Colonic mucosa (tissue), 4 donors: ENCODE results near the gene TMED1. TPM values are rescaled to one million over a fixed set of nuclear protein-coding genes. Genes with fewer than 3 reads are reported as not detected.

Source experiments
- DNase-seq: peaks from one replicate; pipeline ENCODE4 v3.0.0-alpha.2; 2020
- H3K27ac ChIP-seq: fragments of 200-600 bp; one replicate; pipeline ENCODE4 v1.8.0; 2021
- H3K27me3 ChIP-seq: fragments of 200-600 bp; one replicate; pipeline ENCODE4 v1.8.0; 2021
- H3K36me3 ChIP-seq: fragments of 200-600 bp; one replicate; pipeline ENCODE4 v1.8.0; 2021
- H3K4me1 ChIP-seq: fragments of 200-600 bp; one replicate; pipeline ENCODE4 v1.8.0; 2021; ENCODE audit warnings: mild to moderate bottlenecking
- H3K4me3 ChIP-seq: fragments of 200-600 bp; one replicate; pipeline ENCODE4 v1.8.0; 2021
- H3K9ac ChIP-seq, 2 donors: one replicate each; pipeline ENCODE4 v1.7.0; 2013; ENCODE audit warnings: control low read depth in 2 of 2, low read depth in 2 of 2, low read length in 2 of 2
- H3K9me3 ChIP-seq: fragments of 200-600 bp; one replicate; pipeline ENCODE4 v1.8.0; 2021
- CTCF ChIP-seq: fragments of 200-600 bp; IDR thresholded peaks from one replicate; pipeline ENCODE4 v1.8.0; 2022; ENCODE audit warnings: antibody characterized with exemption, mild to moderate bottlenecking
- intact Hi-C: fragments of 100-400 bp; cut with DNase I; formaldehyde crosslinking; loops from one replicate; pipeline ENCODE4 v1.14.1; 2022
- total RNA-seq, 2 donors: library from RNA; stranded (reverse); fragmentation: NEBNext Ultra II Directional in 1 of 2; extraction: Animal tissue kit (Norgen Biotek cat#: 25700) in 1 of 2; gene quantifications; one replicate each; pipeline ENCODE4 v1.2.1, GENCODE V29; 2021
- donor health status: healthy.
- donor health status: DM: no; HTN: no; CAD: no.
- donor health status: DM: no; HTN: no; CAD: no.

Gene TMED1
- total RNA-seq, 2 donors from 2014 or later: 21.2 to 22.5 TPM

GRCh38 chr19:10832939-10833296 lies 3.1 kb downstream of the TMED1 start:
- no peak for DNase-seq
- no peak overlapping the region for H3K27ac ChIP-seq
- H3K27me3 ChIP-seq: no peaks in the 10 kb centered on the region
- no peaks in the 10 kb centered on the region for H3K9me3 ChIP-seq
- no peak overlapping the region for H3K9ac ChIP-seq
- no peak overlapping the region for H3K4me3 ChIP-seq
- H3K4me1 ChIP-seq: no peaks in the 10 kb centered on the region
- intact Hi-C loops: no loop called here
- TF ChIP-seq CTCF: no peak
- H3K36me3 ChIP-seq: peaks cover 12% of the 10 kb centered on the region

- Histone ChIP-seq H3K4me1 (no peaks in the 10 kb centered on the region), H3K27me3 (no peaks in the 10 kb centered on the region), H3K27ac (no peak overlapping the region), H3K9ac (no peak overlapping the region), H3K4me3 (no peak overlapping the region), H3K9me3 (no peaks in the 10 kb centered on the region), H3K36me3 (peaks cover 12% of the 10 kb centered on the region)
- intact Hi-C loops: no loop called here
- no peak for TF ChIP-seq CTCF
- no peak for DNase-seq
Observed at GRCh38 chr19:10831987-10832938, 3.7 kb downstream of the TMED1 start.

GRCh38 chr19:10830931-10831779 lies 4.9 kb downstream of the TMED1 start:
- Histone ChIP-seq H3K4me1 (no peaks in the 10 kb centered on the region), H3K36me3 (peaks cover 12% of the 10 kb centered on the region)
- TF ChIP-seq CTCF: no peak

GRCh38 chr19:10830370-10830769 lies 5.6 kb downstream of the TMED1 start:
- no peak for DNase-seq
- H3K9me3 ChIP-seq: no peaks in the 10 kb centered on the region

More at GRCh38 chr19:10830931-10831779, 4.9 kb downstream of the TMED1 start:
- Histone ChIP-seq H3K4me3 (no peak overlapping the region), H3K27me3 (no peaks in the 10 kb centered on the region), H3K9me3 (no peaks in the 10 kb centered on the region), H3K9ac (no peak overlapping the region), H3K27ac (no peak overlapping the region)
- intact Hi-C loops: no loop called here
- no peak for DNase-seq

More at GRCh38 chr19:10830370-10830769, 5.6 kb downstream of the TMED1 start:
- no peak for TF ChIP-seq CTCF
- no peak overlapping the region for H3K9ac ChIP-seq
- no peak overlapping the region for H3K4me3 ChIP-seq
- no peaks in the 10 kb centered on the region for H3K4me1 ChIP-seq
- H3K36me3 ChIP-seq: peaks cover 20% of the 10 kb centered on the region
- intact Hi-C loops: no loop called here
- no peaks in the 10 kb centered on the region for H3K27me3 ChIP-seq
- H3K27ac ChIP-seq: no peak overlapping the region
